AG20443 (cell line): ENCODE measurements around the gene GDPD3.
"Not testable (repeated sequence)": the region's sequence is repeated elsewhere in the genome, so short reads cannot be mapped to it uniquely, and the experiment has no call there.

Experiments
- DNase-seq: peaks from one replicate; pipeline ENCODE4 v3.0.0; 2012; ENCODE audit warnings: low spot score, mixed read lengths

Gene GDPD3

GRCh38 chr16:30124985-30125379, 11.6 kb upstream of the GDPD3 start:
- no peak for DNase-seq

DNA sequence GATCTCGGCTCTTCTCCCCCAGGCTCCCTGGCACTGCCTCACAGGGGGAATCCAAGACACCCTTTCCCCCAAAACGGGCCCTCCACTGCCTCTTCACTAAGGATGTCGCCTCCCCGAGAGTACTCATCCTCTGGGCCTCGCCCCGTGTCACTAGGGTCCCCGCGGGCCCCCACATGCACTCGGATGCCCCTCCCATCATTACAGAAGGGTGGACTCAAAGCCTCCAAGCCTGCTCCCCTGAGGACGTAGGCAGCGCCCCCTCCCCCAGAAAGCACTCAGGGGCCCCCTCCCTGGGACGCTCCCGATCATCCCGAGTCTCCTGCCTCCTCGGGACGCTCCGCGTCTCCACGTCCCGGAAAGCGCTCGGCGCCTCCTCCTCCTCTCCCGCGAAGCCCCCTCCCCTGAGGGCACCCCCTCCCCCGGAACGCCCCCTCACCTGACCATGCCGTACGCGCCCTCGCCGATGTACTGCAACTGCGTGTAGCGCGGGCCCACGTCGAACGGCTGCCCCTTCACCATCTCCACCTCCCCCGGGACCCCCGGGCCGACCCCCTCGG, 9.3 kb upstream of the GDPD3 start:
- DNase-seq, result no peak

DNA sequence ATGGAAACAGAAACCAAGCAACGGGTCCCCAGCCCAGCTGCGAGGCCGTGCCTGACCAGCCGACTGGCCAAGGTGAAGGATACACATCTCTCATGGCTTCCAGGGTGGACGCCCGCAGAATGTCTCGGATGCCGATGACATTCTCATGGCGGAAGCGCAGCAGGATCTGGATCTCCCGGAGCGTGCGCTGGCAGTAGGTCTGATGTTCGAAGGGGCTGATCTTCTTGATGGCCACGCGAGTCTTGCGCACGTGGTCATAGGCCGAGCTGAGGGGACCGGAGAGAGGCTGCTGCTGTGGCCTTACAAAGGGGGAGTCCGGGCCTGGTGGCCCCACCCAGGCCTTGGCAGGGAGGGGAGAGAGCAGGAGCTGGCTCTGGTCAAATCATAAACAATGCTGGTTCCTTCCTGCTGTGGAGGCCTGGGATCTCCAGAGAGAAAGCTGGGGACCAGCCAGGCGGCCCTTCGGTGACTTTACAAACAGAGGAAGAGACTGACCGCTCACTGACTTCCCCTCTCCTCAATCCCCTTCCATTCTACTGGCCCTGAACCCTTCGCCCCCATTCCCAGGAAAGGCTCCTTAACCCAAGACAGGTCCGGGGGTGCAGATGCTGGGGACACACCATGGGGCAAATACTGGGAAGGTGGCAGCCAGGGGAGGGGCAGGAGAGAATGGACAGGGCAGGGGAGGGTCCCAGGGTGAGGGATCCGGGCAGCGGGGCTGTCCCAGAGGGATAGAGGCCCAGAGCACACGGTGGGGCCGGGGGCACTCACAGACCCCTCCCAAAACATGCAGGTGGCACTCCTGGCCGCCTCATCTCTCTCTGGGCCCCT, 8.6 kb upstream of the GDPD3 start:
- DNase-seq, result peak; percentile 45

DNA sequence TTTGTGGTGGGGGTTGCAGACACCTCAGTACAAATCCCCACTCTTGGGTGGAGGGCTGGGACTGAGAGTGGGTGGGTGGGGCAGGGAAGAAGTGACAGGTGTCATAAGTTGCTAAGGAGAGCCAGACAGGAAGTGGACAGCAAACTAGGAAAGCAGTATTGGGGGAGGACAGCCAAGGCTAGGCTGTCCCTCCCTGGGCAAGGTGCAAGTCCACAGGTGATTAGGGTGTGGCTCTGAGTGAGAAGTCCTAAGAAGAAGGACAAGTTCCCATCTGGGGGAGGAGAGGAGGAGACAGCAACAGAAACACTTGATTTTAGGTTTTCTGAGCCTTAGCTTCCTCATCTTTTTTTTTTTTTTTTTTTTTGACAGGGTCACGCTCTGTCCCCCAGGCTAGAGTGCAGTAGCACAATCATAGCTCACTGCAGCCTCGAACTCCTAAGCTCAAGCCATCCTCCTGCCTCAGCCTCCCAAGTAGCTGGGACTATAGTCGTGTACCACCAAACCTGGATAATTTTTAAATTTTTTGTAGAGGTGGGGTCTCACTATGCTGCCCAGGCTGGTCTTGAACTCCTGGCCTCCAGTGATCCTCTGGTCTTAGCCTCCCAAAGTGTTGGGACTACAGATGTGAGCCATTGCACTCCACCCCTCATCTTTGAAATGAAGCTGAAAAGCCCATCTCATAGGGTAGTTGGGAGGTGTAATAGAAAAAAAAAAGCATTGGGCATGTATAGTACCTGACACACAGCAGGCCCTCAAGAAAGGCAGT, 7.2 kb upstream of the GDPD3 start:
- DNase-seq, result no peak

DNA sequence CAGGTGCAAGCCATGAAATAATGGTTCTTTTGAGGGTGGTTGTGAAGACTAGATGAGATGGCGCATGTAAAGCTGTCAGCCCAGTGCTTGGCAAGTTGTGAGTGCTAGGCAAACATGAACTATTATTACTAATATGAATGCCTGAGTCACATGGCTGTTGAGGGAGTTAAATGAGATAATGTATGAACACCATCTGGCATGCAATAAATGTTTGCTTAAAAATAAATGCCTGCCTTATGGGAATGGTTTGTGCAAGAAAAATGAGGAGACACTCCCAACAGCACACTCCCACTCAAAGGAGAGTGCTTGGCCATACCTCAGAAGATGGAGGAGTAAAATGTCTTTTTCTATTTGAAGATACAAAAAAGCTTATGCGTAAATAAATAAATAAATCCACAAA, 6.1 kb upstream of the GDPD3 start:
- no peak for DNase-seq

- no peak for DNase-seq
These were observed 4.4 kb upstream of the GDPD3 start for GRCh38 chr16:30117768-30118167.

DNA sequence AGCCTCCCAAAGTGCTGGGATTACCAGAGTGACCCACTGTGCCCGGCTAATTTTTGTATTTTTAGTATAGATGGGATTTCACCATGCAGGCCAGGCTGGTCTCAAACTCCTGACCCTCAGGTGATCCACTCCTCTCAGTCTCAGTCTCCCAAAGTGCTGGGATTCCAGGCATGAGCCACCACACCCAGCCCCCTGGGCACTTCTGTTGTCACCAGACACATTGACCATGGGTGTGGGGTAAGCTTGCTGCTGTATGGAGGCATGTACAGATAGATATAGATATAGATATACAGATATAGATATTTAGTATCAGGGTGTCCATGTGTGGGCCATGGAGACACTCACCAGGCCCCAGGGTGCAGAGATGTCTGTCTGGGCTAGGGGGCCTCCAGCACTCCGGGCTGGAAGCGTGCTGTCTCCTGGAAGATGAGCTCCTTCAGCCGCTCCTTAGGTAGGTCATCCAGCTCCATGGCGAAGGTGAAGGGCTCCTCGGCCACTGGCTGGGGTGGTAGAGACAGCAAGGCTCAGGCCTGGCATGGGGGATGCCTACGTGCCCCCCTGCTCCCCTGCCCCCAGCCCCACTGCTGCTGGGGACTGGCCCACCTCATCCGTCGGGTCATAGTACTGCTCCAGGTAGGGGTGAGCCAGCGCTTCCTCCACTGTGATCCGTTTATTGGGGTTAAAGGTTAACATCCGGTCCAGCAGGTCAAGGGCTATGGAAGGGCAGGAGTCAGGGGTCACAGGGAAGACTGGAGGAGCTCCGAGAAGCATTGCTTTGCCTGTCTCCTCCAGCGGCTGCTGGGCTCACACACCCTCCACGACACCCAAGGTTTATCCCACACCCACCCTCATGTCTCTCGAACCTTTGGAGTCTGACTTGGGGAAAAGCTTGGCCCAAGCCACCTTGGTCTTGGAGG, 3.2 kb upstream of the GDPD3 start:
- DNase-seq, result no peak

DNA sequence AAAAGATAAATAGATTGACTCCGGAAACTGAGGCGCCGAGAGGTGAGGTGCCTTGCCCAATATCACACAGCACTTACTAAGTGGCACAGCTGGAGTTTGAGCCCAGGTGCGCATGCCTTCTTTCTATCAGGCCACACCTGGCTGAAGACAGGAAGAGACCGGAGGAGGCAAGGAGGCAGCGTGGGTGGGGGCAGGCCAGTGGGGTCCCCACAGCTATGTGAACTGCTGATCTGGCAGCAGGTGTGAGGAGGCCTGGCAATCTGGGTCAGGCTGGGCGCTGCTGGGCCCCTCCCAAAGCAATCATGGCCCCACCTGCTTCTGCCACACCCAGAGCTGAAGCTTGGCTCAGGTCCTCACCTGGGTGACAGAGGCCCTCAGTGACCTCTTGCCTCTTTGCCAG, 1.9 kb upstream of the GDPD3 start:
- DNase-seq, result no peak

DNA sequence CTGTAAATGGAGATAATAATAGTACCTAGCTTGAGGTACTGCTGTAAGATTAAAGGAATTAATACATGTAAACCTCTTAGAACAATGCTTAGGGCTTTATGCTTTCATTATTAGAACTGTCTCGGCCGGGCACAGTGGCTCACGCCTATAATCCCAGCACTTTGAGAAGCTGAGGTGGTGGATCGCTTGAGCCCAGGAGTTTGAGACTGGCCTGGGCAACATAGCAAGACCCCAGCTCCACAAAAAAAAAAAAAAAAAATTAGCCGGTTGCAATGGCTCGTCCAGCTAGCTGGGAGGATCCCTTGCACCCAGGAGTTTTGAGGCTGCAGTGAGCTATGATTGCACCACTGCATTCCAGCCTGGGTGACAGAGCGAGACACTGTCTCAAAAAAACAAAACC, 1.5 kb upstream of the GDPD3 start:
- DNase-seq, result not testable (repeated sequence)

DNA sequence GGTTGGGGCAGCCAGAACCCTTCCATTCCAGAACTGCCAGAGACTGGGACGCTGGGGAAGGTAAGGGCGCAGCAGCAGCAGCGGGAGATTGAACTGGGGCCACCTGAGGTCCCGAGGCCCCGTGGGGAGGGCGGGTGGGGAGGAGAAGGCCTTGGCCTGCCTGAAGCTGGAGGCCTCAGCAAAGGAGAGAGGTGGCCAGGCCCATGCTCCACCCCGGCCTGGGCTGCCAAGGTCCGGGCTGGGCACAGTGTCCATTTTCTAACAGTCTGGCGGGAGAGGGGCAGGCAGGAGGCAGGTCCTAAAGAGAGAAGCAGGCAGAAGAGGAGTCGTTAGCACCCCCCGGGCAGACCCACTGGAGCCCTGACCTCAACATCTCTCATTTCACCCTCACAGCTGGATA, 1.1 kb upstream of the GDPD3 start:
- no peak for DNase-seq

GRCh38 chr16:30113711-30114333, 485 bp upstream of the GDPD3 start:
- DNase-seq, result no peak

DNA sequence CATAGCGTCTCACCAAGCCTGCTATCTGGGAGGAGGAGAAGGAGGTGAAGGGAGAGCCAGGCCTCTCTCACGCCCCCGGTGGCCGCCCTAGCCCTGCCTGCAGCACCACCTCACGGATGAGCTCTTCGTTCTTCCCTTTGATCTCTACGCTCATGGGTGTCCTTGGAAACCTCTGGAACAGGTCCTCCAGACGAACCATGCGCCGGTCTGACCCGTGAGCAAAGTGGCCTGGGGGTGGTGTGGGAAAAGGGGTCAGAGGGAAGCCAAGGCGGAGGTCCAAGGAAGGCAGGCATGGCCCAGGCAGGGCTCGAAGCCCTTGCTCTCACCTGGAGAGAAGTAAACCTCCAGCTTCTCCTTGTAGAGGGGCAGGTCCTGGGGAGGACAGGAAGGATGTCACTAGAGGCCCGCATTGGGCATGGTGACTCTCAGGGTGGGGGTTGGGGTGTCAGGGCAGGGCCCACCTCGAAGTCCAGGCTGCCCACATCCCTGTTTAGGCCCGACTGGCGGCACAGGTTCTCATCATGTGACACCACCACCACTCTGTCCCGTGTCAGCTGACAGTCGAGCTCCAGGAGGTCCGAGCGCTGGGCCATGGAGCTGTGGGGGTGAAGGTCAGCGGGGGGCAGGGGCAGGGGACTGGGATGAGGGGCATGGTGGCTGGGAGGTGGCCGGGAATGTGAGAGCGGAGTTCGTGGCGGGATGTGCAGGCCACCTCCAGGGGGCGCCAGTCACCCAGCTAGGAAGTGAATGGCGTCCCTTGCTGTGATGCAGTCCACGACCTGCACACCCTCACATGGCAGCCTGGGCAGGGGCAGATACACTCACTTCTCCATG, 923 bp downstream of the GDPD3 start:
- peak; percentile 82 for DNase-seq

- DNase-seq, result no peak
These were observed 2.7 kb downstream of the GDPD3 start for GRCh38 chr16:30110661-30111060.

DNA sequence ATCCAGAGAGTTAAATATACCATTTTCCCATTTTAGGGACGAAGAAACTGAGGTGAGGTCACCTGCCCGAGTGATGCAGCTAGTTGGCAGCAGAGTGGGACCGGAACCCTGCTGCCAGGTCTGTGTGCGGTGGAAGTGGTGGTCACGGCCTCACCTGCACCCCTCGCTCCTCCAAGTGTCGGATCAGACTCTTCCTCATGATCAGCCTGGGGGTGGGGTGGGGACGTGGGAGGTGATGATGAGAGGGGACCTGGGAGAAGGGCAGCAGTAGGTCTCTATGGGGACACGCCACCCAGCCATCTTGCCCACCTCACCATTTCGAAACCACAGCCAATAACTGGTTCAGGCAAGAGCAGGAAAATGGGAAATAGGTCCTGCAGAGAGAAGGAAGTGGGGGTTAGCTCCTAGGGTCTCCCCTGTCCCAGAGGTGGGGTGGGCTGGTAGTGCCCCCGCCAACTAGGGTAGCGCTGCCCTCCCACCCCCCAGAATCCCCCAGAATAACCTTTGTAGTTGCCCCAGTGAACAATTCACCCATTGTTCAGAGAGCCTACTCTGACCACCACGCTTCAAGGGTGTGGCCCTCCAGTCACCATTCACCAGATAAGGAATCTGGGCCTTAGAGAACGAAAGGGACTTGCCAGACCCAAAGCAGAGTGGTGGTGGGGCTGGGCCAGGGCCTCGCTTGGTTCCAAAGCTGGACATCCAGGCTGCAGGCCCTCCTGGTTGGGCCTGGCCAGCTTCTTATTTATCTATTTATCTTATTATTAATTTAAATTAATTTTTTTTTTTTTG, 5.1 kb downstream of the GDPD3 start:
- no peak for DNase-seq

- DNase-seq, result no peak
These were observed 8.8 kb downstream of the GDPD3 start for GRCh38 chr16:30104492-30104891.

- no peak for DNase-seq
These were observed 9.2 kb downstream of the GDPD3 start for GRCh38 chr16:30104090-30104489.

DNA sequence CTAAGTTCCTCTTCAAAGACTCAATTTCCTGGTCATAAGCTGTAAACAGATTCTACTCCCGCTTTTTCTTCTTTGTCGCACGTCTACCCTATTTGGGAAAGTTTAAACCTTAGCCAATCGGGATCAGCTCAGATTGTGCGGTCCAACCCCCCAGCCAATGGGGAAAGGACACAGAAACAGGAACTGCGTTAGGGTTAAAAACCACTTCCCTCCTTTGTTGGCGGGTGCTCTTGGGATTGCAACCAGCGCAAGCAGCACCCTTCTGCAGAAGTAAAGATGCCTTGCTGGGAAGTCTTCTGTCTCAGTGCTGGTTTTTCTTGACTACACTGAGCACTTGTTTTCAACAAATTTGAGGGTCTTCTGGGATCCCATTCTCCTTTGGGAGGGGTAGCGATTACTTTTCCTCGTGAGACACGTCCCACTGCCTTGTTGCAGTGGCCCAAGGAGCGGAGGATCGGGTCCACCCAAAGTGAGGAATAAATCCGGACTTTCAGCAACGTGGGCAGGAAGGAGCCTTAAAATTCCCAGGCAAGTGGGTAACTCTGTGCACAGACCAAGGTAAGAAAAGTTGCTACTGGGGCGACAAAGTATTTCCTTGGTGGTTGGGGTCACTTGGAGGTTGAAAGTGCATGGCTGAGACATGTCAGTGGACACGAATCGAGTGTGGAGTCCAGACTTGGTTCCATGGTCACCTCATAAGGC, 16.3 kb downstream of the GDPD3 start:
- no peak for DNase-seq

GRCh38 chr16:30096105-30096861, 17.1 kb downstream of the GDPD3 start, which contains the start of gene YPEL3:
Gene YPEL3 (minus strand): TSS chr16:30096213. CDS start chr16:30095482, 731 bp downstream.
- peak; percentile 99 for DNase-seq
